LNCAP (cell line): ENCODE data around the gene SPG11.

Source experiments
- TF ChIP-seq, protein P1 (sequence below): fragments of 450-650 bp; IDR thresholded peaks from 2 replicates; pipeline ENCODE4 v1.5.1; 2017; ENCODE audit warnings: mild to moderate bottlenecking

The SPG11 gene, protein sequence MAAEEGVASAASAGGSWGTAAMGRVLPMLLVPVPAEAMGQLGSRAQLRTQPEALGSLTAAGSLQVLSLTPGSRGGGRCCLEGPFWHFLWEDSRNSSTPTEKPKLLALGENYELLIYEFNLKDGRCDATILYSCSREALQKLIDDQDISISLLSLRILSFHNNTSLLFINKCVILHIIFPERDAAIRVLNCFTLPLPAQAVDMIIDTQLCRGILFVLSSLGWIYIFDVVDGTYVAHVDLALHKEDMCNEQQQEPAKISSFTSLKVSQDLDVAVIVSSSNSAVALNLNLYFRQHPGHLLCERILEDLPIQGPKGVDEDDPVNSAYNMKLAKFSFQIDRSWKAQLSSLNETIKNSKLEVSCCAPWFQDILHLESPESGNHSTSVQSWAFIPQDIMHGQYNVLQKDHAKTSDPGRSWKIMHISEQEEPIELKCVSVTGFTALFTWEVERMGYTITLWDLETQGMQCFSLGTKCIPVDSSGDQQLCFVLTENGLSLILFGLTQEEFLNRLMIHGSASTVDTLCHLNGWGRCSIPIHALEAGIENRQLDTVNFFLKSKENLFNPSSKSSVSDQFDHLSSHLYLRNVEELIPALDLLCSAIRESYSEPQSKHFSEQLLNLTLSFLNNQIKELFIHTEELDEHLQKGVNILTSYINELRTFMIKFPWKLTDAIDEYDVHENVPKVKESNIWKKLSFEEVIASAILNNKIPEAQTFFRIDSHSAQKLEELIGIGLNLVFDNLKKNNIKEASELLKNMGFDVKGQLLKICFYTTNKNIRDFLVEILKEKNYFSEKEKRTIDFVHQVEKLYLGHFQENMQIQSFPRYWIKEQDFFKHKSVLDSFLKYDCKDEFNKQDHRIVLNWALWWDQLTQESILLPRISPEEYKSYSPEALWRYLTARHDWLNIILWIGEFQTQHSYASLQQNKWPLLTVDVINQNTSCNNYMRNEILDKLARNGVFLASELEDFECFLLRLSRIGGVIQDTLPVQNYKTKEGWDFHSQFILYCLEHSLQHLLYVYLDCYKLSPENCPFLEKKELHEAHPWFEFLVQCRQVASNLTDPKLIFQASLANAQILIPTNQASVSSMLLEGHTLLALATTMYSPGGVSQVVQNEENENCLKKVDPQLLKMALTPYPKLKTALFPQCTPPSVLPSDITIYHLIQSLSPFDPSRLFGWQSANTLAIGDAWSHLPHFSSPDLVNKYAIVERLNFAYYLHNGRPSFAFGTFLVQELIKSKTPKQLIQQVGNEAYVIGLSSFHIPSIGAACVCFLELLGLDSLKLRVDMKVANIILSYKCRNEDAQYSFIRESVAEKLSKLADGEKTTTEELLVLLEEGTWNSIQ (N-terminal part only)

DNA sequence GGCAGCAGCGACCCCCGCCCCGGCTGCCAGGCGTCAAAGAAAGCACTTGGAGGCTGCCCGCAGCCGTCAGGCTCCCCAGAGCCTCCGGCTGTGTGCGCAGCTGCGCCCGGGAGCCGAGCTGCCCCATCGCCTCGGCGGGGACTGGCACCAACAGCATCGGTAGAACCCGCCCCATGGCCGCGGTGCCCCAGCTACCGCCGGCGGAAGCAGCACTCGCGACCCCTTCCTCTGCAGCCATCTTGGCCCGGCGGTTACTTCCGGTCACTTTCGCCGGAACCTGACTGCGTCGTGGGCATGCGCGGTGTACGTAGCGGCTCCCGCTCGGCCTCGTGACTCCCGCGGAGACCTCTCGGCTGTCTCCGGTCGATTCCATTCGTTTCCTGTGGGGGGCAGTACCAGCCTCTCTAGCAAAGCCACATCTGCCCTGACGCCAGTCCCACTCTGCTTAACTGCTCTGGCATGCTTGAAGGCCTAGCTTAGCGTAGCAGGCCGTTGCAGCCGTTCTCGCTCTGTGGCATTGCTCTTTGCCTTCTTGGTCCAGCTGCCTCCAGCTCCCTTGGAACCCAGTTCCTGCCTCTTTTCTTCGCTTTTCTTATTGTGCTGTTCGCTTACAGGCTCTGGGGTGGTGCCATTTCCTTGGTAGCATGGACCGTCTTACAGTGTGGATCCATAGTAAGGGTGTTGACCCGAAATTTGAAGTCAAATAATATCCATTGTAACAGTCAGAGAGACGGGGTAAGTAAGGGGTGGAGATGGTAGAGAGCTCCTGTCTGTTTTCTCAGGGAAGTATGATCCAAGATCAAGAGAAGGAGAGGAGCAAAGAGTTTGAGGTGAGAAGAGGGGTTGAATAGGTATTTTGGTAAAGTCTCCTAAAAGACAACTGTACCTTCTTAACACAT lies at the start of gene SPG11:
SPG11 (minus strand) TSS at position 253 of the 899 bp plus-strand sequence; CDS start at position 238, 15 bp downstream.
- TF ChIP-seq, protein P1, sequence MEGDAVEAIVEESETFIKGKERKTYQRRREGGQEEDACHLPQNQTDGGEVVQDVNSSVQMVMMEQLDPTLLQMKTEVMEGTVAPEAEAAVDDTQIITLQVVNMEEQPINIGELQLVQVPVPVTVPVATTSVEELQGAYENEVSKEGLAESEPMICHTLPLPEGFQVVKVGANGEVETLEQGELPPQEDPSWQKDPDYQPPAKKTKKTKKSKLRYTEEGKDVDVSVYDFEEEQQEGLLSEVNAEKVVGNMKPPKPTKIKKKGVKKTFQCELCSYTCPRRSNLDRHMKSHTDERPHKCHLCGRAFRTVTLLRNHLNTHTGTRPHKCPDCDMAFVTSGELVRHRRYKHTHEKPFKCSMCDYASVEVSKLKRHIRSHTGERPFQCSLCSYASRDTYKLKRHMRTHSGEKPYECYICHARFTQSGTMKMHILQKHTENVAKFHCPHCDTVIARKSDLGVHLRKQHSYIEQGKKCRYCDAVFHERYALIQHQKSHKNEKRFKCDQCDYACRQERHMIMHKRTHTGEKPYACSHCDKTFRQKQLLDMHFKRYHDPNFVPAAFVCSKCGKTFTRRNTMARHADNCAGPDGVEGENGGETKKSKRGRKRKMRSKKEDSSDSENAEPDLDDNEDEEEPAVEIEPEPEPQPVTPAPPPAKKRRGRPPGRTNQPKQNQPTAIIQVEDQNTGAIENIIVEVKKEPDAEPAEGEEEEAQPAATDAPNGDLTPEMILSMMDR: peak; percentile 87

DNA sequence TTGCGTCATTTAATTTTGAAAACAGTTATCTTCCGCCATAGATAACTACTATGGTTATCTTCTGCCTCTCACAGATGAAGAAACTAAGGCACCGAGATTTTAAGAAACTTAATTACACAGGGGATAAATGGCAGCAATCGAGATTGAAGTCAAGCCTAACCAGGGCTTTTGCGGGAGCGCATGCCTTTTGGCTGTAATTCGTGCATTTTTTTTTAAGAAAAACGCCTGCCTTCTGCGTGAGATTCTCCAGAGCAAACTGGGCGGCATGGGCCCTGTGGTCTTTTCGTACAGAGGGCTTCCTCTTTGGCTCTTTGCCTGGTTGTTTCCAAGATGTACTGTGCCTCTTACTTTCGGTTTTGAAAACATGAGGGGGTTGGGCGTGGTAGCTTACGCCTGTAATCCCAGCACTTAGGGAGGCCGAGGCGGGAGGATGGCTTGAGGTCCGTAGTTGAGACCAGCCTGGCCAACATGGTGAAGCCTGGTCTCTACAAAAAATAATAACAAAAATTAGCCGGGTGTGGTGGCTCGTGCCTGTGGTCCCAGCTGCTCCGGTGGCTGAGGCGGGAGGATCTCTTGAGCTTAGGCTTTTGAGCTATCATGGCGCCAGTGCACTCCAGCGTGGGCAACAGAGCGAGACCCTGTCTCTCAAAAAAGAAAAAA lies 49.0 kb upstream of the SPG11 start:
- TF ChIP-seq, protein P1: no peak

DNA sequence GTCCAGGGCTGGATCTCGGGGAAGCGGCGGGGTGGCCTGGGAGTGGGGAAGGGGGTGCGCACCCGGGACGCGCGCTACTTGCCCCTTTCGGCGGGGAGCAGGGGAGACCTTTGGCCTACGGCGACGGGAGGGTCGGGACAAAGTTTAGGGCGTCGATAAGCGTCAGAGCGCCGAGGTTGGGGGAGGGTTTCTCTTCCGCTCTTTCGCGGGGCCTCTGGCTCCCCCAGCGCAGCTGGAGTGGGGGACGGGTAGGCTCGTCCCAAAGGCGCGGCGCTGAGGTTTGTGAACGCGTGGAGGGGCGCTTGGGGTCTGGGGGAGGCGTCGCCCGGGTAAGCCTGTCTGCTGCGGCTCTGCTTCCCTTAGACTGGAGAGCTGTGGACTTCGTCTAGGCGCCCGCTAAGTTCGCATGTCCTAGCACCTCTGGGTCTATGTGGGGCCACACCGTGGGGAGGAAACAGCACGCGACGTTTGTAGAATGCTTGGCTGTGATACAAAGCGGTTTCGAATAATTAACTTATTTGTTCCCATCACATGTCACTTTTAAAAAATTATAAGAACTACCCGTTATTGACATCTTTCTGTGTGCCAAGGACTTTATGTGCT lies 48.4 kb upstream of the SPG11 start:
- TF ChIP-seq, protein P1: no peak

DNA sequence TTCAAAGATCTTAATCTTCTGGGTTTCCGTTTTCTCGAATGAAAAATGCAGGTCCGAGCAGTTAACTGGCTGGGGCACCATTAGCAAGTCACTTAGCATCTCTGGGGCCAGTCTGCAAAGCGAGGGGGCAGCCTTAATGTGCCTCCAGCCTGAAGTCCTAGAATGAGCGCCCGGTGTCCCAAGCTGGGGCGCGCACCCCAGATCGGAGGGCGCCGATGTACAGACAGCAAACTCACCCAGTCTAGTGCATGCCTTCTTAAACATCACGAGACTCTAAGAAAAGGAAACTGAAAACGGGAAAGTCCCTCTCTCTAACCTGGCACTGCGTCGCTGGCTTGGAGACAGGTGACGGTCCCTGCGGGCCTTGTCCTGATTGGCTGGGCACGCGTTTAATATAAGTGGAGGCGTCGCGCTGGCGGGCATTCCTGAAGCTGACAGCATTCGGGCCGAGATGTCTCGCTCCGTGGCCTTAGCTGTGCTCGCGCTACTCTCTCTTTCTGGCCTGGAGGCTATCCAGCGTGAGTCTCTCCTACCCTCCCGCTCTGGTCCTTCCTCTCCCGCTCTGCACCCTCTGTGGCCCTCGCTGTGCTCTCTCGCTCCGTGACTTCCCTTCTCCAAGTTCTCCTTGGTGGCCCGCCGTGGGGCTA lies 47.8 kb upstream of the SPG11 start, which contains the start of the genes B2M and PATL2:
B2M (plus strand) TSS at position 422 of the 647 bp plus-strand sequence; CDS start at position 452, 30 bp downstream.
PATL2 (minus strand) TSS at position 228 of the 647 bp plus-strand sequence. CDS start 34,833 bp downstream, outside the sequence.
- TF ChIP-seq, protein P1: no peak

DNA sequence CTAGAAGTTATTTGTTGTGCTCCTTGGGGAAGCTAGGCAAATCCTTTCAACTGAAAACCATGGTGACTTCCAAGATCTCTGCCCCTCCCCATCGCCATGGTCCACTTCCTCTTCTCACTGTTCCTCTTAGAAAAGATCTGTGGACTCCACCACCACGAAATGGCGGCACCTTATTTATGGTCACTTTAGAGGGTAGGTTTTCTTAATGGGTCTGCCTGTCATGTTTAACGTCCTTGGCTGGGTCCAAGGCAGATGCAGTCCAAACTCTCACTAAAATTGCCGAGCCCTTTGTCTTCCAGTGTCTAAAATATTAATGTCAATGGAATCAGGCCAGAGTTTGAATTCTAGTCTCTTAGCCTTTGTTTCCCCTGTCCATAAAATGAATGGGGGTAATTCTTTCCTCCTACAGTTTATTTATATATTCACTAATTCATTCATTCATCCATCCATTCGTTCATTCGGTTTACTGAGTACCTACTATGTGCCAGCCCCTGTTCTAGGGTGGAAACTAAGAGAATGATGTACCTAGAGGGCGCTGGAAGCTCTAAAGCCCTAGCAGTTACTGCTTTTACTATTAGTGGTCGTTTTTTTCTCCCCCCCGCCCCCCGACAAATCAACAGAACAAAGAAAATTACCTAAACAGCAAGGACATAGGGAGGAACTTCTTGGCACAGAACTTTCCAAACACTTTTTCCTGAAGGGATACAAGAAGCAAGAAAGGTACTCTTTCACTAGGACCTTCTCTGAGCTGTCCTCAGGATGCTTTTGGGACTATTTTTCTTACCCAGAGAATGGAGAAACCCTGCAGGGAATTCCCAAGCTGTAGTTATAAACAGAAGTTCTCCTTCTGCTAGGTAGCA lies 47.0 kb upstream of the SPG11 start:
- TF ChIP-seq, protein P1: peak; percentile 41; the same call in 1 of the 2 replicates
